Measurements from ENCODE around the gene SERF1B.
"Not testable (repeated sequence)": the region's sequence is repeated elsewhere in the genome, so short reads cannot be mapped to it uniquely, and the experiment has no call there.

DNA sequence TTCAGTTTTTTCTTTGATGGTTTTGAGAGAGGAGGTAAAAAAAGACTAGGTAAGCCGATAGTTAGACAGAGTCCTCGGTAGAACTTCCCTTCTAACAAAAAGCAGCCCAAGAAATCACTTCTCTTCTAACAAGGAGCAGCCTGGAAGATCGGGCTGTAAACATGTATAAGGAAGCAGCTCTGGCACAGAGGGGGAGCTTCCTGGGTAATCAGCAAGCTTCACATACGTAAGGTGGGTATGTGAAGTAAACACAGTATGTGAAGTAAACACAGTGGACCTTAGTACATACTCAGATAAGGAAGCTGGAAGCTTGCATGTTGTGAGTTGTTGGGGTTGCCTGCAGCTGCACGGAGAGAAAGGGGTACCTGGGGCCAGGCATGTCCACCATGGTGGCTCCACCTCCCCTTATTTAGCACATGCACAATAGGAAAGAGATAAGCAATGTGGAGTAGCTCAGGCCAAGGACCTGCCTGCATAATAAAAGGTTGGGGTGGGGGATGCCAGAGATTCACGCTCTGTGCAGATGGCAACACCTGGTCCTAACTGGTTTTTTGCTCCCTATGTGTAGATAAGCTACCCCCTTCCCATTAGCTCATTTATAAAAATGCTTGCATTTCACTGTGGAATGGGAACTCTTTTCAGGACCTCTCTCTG is 31.4 kb downstream of the SERF1B start:
- not testable (repeated sequence) for TF ChIP-seq POLR2A, POLR2AphosphoS5, EP300 (IDR thresholded peaks at IDR 0.05)
- TF ChIP-seq, protein P1, sequence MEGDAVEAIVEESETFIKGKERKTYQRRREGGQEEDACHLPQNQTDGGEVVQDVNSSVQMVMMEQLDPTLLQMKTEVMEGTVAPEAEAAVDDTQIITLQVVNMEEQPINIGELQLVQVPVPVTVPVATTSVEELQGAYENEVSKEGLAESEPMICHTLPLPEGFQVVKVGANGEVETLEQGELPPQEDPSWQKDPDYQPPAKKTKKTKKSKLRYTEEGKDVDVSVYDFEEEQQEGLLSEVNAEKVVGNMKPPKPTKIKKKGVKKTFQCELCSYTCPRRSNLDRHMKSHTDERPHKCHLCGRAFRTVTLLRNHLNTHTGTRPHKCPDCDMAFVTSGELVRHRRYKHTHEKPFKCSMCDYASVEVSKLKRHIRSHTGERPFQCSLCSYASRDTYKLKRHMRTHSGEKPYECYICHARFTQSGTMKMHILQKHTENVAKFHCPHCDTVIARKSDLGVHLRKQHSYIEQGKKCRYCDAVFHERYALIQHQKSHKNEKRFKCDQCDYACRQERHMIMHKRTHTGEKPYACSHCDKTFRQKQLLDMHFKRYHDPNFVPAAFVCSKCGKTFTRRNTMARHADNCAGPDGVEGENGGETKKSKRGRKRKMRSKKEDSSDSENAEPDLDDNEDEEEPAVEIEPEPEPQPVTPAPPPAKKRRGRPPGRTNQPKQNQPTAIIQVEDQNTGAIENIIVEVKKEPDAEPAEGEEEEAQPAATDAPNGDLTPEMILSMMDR (IDR thresholded peaks at IDR 0.05), result not testable (repeated sequence)

Data from suprapubic skin (tissue), 4 donors.